AG20443 (cell line): ENCODE results near the gene TMEM231.
"Not testable (repeated sequence)": the region's sequence is repeated elsewhere in the genome, so short reads cannot be mapped to it uniquely, and the experiment has no call there.

Experiments
- DNase-seq: peaks from one replicate; pipeline ENCODE4 v3.0.0; 2012; ENCODE audit warnings: low spot score, mixed read lengths

The TMEM231 gene

DNA sequence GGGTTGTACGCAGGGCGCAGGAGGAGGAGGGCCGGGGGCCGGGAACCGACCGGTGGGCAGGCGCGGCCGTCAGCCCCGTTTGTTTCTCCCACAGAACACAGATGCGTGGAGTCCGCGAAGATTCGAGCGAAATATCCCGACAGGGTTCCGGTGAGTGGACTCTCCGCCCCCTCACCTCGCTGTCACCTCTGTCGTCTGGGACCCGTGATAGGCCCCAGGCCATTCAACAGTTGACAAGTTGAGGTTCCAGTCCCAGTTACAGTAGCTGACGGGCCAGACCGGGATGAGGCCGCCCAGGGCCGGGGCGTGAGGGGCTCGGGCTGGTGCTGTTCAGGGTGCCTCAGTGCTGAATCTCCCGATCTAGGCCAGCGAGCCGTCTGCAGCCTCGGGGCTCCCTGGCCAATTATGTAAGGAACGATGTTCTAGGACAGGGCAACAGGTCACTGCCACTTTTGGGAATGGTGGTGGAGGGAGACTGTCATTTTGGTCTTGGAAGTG, 10.8 kb upstream of the TMEM231 start:
- DNase-seq, result peak; percentile 25

DNA sequence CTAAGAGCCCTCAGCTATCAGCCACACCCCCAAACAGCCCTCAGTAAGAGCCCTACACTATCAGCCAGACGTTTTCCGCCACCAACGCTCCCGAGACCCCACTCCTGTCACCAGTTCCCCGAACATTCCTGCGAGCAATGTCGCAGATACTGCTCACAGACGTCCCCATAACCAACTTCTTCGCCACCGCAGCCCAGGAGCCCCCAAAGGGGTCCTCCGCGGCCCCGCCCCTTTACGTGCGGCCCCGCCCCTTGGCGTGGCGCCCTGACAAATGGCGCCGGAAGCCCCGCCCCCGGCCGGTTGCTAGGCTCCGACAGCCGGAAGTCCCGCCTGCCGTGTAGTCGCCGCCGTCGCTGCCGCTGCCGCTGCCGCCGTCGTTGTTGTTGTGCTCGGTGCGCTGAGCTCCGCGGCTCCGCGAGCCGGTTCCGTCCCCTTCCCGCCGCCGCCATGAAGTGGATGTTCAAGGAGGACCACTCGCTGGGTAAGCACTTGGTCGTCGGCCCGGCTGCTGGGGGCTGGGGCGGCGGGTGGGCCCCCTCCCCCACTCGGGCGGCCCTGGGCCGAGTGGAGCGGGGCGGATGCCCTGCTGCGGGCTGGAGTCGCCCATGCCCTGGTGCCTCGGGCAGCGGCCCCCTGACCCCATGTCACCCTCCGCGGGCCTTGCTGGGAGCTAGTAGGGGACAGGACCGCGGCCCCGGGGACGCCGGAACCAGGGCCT, 10.1 kb upstream of the TMEM231 start, which contains the start of gene GABARAPL2:
GABARAPL2 (plus strand) TSS at position 340 of the 718 bp plus-strand sequence; CDS start at position 448, 108 bp downstream.
- DNase-seq, result peak; percentile 94

DNA sequence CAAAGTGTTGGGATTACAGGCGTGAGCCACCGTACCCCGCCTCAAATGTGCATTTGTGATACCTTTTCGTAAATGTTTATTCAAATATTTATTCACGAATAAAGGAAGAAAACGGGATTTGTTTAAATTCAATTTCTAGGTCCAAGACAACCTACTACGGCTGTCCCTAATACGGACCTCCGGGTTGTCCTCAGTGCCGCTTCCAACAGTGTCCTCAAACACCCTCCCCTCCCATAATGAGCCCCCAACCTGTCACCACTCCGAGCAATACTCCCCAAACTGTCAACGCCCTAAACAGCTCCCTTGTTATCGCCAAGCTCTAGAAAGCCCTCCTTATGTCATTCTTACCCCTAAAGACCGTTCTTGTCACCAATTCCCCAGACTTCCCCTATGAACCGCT, 9.6 kb upstream of the TMEM231 start:
- DNase-seq, result peak; percentile 16

DNA sequence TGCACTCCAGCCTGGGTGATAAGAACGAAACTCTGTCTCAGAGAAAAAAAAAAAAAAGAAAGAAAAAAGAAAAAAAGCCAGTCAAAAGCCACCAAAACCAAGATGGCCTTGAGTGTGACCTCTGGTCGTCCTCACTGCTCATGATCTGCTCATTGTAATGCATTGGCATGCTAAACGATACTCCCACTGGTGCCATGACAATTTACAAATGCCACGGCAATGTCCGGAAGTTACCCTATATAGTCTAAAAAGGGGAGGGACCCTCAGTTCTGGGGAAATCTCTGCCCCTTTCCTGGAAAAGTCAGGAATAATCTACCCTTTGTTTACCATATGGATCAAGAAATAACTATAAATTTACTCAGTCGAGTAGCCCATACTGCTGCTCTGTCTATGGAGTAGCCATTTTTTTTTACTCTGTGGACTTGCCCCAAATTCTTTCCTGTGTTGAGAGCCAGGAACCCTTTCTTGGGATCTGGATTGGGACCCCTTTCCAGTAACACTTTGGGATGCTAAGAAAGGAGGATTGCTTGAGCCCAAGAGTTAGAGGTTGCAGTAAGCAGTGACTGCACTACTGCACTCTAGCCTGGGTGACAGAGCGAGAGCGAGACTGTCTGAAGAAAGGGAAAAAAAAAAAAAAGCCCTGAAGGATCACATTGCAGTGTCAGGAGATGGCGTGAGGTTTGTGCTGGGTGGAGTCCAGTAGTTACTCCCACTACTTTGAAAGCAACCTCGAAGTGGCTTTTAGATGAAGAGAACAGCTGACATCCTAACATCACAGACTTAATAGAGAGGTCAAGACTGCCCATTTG, 3.7 kb upstream of the TMEM231 start:
- DNase-seq, result peak; percentile 66

DNA sequence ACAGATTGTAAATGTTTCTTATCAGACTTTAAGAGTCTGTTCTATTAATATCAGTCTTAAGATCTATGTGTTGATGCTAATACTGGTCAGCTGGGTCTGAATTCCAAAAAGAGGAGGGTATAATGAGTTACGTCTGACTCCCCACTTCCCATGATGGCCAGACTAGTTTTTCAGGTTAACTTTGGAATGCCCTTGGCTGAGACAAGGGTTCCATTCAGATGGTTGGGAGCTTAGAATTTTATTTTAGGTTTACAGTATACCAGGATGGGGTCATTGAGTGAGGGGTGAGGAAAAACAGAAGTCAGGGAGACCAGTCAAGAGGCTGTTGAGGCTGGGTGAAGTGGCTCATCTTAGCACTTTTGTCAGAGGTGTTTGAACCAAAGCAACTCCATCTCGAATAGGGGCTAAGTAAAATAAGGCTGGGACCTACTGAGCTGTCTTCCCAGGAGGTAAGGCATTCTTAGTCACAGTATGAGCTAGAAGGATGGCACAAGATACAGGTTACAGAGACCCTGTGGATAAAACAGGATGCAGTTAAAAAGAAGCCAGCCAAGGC, 2.9 kb upstream of the TMEM231 start:
- no peak for DNase-seq

DNA sequence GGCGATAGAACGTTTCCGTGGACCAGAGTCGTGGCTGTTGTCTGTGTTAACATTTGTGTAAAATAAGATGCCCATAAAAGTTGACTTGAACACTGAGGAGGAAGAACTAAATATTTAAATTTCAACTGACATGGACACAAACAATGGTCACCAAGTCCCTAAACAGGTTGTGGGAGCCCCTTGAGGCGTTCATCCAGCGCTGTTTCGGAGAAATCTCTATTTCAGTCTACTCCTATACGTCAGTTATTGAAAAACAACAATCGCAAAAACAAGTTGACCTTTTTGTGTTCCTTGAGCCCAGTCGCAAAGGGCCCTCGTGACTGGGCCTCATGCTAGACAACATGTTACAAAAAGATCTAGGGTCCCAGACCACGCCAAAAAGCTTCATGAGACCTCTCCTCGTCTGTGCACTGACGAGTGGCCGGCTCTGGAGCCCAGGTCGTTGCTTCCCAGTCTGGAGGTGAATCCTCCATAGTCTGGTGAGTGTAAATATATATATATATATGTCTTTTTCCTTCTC, 439 bp upstream of the TMEM231 start:
- DNase-seq, result no peak

DNA sequence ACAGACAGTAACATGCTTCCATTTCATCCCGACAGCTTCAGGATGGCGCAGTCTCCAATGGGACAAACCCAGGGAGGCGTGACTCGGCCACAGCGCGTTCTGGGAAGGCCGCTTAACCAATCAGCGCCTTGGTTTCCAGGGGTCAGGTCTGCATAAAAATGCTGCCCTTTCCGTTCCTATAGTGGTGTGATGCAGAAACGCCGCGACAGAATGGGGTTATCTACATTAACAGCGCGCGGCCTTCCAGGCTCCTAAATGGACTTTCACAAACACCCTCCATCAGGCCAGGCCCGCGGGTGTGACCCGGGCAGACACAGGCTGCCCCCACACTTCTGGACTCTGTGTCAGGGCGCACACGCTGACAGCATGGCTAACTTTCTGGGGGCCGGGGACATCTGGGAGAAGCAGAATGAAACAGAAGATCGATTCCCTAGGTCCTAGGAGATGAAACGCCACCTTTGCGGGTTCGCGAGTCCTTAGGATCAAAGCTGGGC, 792 bp downstream of the TMEM231 start:
- peak; percentile 92 for DNase-seq

DNA sequence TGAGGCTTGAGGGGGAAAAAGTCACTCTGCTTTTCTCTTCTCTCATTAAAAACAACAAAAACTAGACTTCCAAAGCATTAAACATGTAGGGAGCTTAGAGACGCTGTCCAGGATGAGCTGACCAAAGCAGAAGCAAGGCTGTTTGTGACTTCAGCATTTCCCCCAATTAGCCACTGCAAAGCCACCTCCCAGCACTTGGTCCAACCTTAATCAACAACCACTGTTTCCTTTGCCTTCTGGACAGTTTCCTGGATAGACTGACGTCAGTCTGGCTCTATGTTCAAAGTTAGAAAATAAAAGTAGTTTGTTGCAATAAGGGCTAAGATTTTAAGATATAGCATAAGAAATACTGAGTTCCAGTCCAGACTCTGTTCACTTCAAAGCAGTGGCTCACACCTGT, 3.1 kb downstream of the TMEM231 start:
- DNase-seq, result no peak

DNA sequence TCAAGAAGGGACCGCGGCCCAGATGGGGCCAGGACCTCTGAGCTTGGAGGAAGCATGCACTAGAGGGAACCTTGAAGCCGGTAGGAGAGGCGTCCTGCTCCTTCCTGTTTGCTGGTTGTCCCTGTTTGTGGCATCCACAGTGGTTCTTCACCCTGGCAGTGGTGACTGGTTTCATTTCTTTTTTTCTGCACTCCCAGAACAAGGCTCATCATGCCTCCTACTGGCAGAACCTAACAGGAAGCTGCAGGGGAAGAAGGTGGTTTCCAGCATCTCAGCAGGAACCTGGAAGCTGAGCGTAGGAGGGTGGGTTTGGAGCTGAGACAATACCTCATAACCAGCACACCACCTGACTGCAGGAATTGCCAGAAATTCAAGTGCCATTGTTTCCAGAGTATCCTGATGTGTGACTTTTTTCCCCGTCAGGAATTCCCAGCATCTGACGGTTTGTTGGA, 5.8 kb downstream of the TMEM231 start:
- DNase-seq, result peak; percentile 36

DNA sequence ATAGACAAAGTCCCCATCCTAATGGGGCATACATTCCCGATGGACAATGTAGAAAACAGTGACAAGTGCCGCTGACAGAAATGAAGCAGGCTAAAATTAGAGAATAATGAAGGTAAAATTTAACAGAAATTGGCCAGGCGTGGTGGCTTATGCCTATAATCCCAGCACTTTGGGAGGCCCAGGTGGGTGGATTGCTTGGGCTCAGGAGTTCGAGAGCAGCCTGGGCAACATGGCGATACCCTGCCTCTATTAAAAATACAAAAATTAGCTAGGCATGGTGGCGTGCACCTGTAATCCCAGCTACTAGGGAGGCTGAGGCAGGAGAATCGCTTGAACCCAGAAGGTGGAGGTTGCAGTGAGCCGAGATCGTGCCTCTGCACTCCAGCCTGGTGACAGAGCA, 7.6 kb downstream of the TMEM231 start:
- not testable (repeated sequence) for DNase-seq

DNA sequence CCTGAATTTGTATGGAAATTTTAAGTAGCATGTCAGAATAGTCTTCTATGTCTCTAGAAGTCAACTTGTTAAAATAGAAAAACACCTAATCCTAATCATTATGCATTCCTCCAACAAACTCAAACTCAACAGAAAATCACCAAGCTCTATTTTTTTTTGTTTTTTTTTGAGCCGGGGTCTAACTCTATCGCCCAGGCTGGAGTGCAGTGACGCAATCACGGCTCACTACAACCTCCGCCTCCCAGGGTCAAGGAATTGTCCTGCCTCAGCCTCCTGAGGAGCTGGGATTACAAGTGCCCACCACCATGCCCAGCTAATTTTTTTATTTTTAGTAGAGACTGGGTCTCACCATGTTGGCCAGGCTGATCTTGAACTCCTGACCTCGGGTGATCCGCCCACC, 9.8 kb downstream of the TMEM231 start:
- DNase-seq, result no peak

DNA sequence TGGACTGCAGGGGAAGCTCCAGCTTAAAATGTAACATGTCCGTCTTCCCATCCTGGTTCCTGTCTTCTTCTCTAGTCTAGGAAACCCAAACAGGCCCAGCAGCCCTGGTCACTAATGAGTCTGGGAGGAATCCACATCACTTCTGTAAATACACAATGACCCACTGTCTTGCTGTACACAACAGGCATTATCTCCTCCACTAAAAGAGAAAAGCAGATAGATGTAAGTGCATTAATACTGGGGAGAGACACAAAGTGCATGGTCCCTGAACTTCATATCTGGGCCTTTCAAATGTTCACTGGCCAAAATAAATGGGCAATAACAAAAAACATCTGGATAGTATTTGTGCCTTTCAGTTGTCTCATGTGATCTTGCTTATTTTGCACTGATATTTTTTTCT, 10.2 kb downstream of the TMEM231 start:
- not testable (repeated sequence) for DNase-seq

DNA sequence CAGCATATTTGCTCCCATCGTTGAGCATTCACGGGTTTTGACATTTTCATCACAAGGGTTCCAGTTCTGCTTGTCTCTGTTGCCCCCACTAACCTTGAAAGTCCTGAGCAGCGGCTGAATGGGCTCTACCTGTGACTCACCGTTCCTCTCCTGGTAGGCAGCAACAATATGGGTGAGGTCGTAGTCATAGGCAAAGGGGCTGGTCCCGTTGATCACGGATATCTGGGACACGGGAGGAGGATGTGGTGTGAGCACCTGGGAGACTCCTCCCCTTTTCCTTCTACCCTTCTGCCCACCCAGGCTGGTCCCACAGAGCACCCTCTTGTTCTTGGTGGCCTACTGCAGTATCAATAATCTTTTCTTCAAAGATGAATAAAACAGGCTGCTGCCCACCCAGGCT, 13.6 kb downstream of the TMEM231 start:
- not testable (repeated sequence) for DNase-seq

DNA sequence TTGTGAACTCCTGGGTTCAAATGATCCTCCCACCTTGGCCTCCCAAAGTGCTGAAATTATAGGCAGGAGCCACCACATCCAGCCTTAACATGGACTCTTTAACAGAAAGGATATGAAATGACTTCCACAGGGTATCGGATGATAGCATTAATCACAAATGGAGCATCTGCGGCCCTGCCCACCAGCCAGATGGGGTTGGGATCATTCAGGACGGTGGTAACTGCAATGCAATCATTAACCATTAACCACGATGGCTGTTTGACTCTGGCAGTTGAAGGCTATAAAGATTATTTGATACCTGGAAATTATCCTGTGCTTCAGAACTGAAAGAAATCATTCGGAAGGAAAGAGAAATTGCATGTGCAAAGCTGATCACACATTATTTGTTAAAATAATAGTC, 14.8 kb downstream of the TMEM231 start:
- DNase-seq, result no peak

DNA sequence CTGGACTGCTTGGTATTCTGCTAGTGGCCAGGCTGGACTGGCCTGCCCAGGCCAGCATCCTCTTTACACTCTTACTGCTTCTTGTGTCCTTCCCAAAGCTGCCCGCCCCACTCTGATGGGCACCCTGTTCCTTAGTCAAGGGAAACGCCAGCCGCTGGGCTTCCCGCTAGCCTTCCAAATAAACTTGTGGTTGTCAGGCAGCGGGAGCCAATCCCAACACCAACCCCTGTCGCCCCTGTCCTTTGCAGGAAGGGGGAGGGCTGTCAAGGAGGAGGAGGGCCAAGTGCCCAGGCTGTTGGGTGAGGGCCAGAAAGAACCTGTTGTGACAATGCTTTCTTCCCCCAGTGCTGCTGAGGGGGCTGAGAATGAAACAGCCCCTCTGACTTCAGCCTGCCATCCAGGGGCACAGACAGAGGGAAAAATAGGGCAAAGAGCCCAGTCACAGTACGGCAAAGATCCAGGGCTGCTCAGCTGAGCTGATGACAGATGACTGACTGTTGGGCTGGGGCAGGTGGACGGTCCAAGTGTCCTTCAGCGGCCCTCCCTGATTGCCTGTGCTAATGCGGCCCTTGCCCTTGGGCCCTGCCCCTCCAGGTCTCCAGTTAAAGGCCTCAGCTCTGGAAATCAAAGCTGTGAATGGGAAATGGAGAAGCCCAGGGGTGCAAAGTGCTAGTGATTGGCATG, 17.0 kb downstream of the TMEM231 start:
- not testable (repeated sequence) for DNase-seq

DNA sequence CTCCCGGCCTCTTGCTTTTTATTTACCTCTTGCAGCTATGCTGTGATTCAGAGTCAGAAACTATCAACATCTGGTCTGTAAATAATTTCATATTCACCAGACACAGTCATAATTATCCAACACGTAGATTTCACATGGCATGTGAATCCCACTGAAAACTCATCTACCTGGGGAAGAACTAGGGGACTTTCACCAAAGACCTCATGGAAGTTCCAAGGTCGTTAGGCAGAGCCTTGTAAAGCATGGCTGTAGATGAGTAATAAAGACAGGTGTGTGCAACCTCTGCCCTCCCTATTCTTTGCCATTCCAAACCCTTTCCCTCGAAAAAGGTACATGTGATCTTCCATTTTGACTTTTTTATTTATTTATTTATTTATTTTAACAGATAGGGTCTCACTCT, 18.3 kb downstream of the TMEM231 start:
- no peak for DNase-seq

DNA sequence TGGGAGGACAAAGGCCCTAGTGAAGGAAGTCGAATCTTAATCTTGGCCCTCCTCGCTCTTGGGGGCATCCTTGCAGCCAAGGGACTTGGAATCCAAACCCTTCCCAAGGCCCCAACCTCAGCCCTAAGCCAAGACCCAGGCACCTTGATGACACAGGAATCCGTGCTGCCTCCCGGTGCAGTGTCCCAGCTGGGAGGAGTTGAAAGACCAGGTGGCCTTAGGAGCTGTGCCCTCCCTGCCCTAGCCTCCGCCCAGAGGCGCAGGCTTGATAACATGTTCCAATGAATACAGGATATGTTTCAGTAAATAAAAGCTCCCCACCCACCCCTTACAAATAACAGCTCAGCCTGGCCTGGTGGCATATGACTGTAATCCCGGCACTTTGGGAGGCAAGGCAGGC, 20.2 kb downstream of the TMEM231 start, which contains the start of gene CHST5:
CHST5 (minus strand) TSS at position 208 of the 400 bp plus-strand sequence. CDS start 5,724 bp downstream, outside the sequence.
- no peak for DNase-seq

DNA sequence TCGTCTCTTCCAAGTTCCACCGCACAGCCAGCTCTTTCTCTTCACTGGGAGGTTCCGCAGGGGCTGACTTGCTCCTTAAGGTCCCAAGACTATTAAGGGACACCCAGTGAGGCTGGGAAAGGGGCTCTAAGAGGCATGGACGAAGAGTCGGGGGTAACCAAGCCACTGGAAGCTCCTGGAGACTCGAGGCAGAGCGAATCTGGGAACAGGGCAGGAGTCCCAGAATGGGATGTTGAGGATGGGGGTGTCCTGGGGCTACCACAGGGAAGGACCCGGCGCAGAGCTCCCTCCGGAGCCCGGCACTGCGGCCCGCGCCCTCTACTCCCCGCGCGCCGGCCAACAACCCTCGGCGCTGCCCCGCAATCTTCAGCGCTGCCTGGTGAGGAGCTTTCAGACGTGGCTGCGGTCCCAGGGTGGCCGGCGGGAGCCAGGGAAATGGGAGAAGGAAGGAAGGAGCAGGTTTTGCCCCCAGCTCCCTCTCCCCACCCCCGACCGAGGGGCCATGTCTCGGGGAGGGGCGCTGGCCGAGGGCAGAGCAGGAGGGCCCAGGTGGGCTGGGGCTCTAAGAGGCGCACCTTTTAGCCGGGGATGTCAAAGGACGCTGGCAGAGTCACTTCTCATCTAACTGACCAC, 20.7 kb downstream of the TMEM231 start:
- DNase-seq, result no peak

DNA sequence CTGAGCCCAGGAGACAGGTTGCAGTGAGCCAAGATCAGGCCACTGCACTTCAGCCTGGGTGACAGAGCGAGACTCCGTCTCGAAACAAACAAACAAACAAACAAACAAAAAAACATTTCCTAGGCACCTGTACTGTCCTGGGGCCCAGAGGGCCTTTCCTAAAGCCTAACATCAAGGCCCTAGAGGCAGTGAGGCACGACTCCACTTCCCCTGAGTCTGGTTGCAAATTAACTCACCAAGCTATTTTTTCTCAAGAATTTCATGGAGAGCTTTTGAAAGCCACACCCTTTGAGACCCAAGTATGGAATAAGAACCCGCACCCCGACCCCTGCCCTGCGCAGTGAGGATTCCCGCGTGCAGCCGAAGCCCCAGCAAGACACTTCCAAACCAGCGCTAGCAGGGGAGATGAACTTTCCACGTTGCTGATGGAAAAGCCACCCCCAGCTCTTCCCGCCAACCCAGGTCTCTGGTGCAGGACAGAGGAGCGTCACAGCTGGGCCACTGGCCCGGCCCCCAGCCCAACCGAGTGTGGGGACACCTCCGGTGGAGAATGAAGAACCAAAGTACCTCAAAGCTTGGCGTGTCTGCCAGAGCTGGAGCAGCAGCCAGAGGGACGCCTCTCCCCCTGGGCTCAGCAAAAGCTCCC, 21.4 kb downstream of the TMEM231 start:
- no peak for DNase-seq

DNA sequence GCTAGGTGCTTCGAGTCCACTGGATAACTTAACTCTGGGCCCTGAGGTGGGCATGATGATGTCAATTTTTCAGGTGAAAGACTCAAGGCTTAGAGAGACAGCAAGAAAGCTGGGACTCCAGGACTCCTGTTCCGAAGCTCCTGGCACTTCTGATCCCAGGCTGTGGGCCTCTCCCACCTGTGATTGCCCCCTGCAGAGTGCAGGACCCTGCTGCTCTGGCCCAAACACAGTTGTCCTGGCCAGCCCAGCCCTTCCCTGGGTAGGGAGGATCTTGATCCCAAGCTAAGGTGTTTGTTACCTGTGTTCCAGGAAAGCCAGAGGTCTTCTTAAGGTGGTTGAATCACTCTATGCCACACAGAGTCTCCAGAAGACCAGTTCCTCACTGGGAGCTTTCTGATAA, 23.3 kb downstream of the TMEM231 start:
- no peak for DNase-seq
